RWPE1 (cell line): Measurements from ENCODE around the gene TMEM238.

Source experiments
- CTCF ChIA-PET: fragments of 350-600 bp; sonication (Branson Sonifier 250); formaldehyde crosslinking; extraction: SDS; loops from one replicate; lab custom pipeline; 2021; lab: Yijun Ruan, JAX
- POLR2A ChIA-PET: fragments of 400-600 bp; formaldehyde crosslinking; extraction: SDS; loops from one replicate; lab custom pipeline; 2020; ENCODE audit warnings: antibody characterized with exemption; ENCODE audit not compliant: low non-redundant PET; lab: Yijun Ruan, JAX
- DNase-seq: peaks from one replicate; pipeline ENCODE4 v3.0.0; 2012; ENCODE audit warnings: low spot score
- H3K27ac ChIP-seq: fragments of 450-650 bp; 2 replicates; pipeline ENCODE4 v1.5.1; 2017
- CTCF ChIP-seq: fragments of 450-650 bp; conservative IDR thresholded peaks from 2 replicates; pipeline ENCODE4 v1.5.1; 2017; ENCODE audit warnings: low read depth, mild to moderate bottlenecking

Gene TMEM238

GRCh38 chr19:55347442-55348009, 36.6 kb downstream of the TMEM238 start:
- no peak for TF ChIP-seq CTCF
- peak overlapping the region; percentile 97 for H3K27ac ChIP-seq
- ChIA-PET POLR2A (no interaction called here), CTCF (interaction anchor here (0.5 to 1.1 kb wide), 3 partner anchors 11 to 186 kb away, joined by 3 to 4 read pairs (median 3); no protein-coding TSS in a partner anchor)
- no peak for DNase-seq

- CTCF ChIA-PET = interaction anchor here (0.7 kb wide), 1 partner anchor 40 kb away, joined by 4 read pairs; no protein-coding TSS in a partner anchor
- TF ChIP-seq CTCF = no peak
- peak overlapping the region; percentile 97 for H3K27ac ChIP-seq
- DNase-seq = no peak
- POLR2A ChIA-PET = interaction anchor here (0.9 kb wide), 1 partner anchor 41 kb away, joined by 3 read pairs; no protein-coding TSS in a partner anchor
Observed at GRCh38 chr19:55346725-55347441, 37.2 kb downstream of the TMEM238 start.

- DNase-seq = no peak
- peak overlapping the region; percentile 97 for H3K27ac ChIP-seq
- TF ChIP-seq CTCF = no peak
- CTCF ChIA-PET = interaction anchor here (0.6 kb wide), 1 partner anchor 45 kb away, joined by 3 read pairs; no protein-coding TSS in a partner anchor
- POLR2A ChIA-PET = interaction anchor here (0.9 kb wide), 1 partner anchor 41 kb away, joined by 3 read pairs; no protein-coding TSS in a partner anchor
Observed at GRCh38 chr19:55345818-55346724, 38.0 kb downstream of the TMEM238 start.

- DNase-seq = no peak
- peak overlapping the region; percentile 97 for H3K27ac ChIP-seq
- TF ChIP-seq CTCF = no peak
- ChIA-PET CTCF (interaction anchor here (0.6 kb wide), 1 partner anchor 44 kb away, joined by 3 read pairs; no protein-coding TSS in a partner anchor), POLR2A (no interaction called here)
Observed at GRCh38 chr19:55345101-55345817, 38.8 kb downstream of the TMEM238 start.

- DNase-seq = no peak
- peak overlapping the region; percentile 97 for H3K27ac ChIP-seq
- POLR2A ChIA-PET = interaction anchor here (0.8 kb wide), 1 partner anchor 141 kb away, joined by 7 read pairs; the partner anchor contains the start of gene NAT14
- TF ChIP-seq CTCF = no peak
- CTCF ChIA-PET = interaction anchor here (0.7 to 1.9 kb wide), 2 partner anchors 23 to 43 kb away, joined by 5 to 13 read pairs; no protein-coding TSS in a partner anchor
Observed at GRCh38 chr19:55344444-55344843, 39.6 kb downstream of the TMEM238 start.
